GM12878 (cell line): Measurements from ENCODE around the gene TRAPPC12. TPM values are rescaled to one million over a fixed set of nuclear protein-coding genes. Genes with fewer than 3 reads are reported as not detected.

Experiments
- ATAC-seq: fragments of 200-7000 bp; cut with Tn5 transposase; 3 replicates; pipeline ENCODE4 v1.9.1; 2020; ENCODE audit warnings: mild to moderate bottlenecking, moderate library complexity
- BruUV-seq: library from RNA; stranded (reverse); fragments of 400-500 nt; replicated peaks from 2 replicates; lab custom pipeline; 2021; lab: Mats Ljungman, UMichigan
- CTCF ChIA-PET: fragments of 300-600 bp; sonication (Branson Sonifier 250); formaldehyde crosslinking; extraction: SDS; loops from one replicate; lab custom pipeline; 2021; ENCODE audit warnings: inconsistent platforms; lab: Yijun Ruan, JAX
- POLR2A ChIA-PET: fragments of 350-600 bp; formaldehyde crosslinking; extraction: SDS; loops from one replicate; lab custom pipeline; 2021; ENCODE audit warnings: inconsistent platforms; lab: Charles Lee
- RAD21 ChIA-PET: fragments of 300-600 bp; sonication (Branson Sonifier 250); formaldehyde crosslinking; loops from one replicate; lab custom pipeline; 2023; ENCODE audit warnings: antibody characterized with exemption; ENCODE audit not compliant: unreplicated experiment; lab: Charles Lee
- SMC1A ChIA-PET: fragments of 300-600 bp; sonication (Branson Sonifier 250); formaldehyde crosslinking; loops from one replicate; lab custom pipeline; 2023; ENCODE audit not compliant: unreplicated experiment, uncharacterized antibody; lab: Charles Lee
- DNase-seq: peaks from one replicate; pipeline ENCODE4 v3.0.0-alpha.2; 2011; ENCODE audit warnings: low read depth, low spot score
- FAIRE-seq: peaks from 3 replicates; lab custom pipeline; 2011; peaks lifted over from hg19 to GRCh38; lab: Jason Lieb, UNC
- H2AFZ ChIP-seq: 2 replicates; pipeline ENCODE4 v1.6.0; 2011; ENCODE audit warnings: low read depth, low read length, control low read depth; ENCODE audit not compliant: control insufficient read depth
- H3K27ac ChIP-seq: 2 replicates; pipeline ENCODE4 v1.5.1; 2011; ENCODE audit warnings: control low read depth; ENCODE audit not compliant: control insufficient read depth, insufficient read depth
- H3K27me3 ChIP-seq, 2 experiments: replicated peaks in 1 of 2; 2 replicates each; pipeline versions ENCODE4 v1.6.0 to v1.6.1; 2011; ENCODE audit warnings: low read length in 1 of 2; ENCODE audit not compliant: control insufficient read depth in 2 of 2, insufficient read depth in 2 of 2
- H3K36me3 ChIP-seq, 2 experiments: 2 replicates each; pipeline ENCODE4 v1.5.1; 2011; ENCODE audit warnings: low read length in 1 of 2; ENCODE audit not compliant: control insufficient read depth in 2 of 2, insufficient read depth in 2 of 2
- H3K4me1 ChIP-seq: 2 replicates; pipeline ENCODE4 v1.6.1; 2011; ENCODE audit warnings: mild to moderate bottlenecking, low read length, moderate library complexity, mixed read lengths; ENCODE audit not compliant: control insufficient read depth, insufficient read depth
- H3K4me2 ChIP-seq: 2 replicates; pipeline ENCODE4 v1.6.0; 2011; ENCODE audit warnings: control low read depth; ENCODE audit not compliant: control insufficient read depth, insufficient read depth
- H3K4me3 ChIP-seq: fragments of 200-600 bp; sonication (generic); 2 replicates; pipeline ENCODE4 v1.5.1; 2016
- H3K79me2 ChIP-seq: 2 replicates; pipeline ENCODE4 v1.6.0; 2011; ENCODE audit warnings: low read length; ENCODE audit not compliant: control insufficient read depth, insufficient read depth
- H3K9ac ChIP-seq: 2 replicates; pipeline ENCODE4 v1.8.0; 2011; ENCODE audit warnings: low read length, control low read depth, mixed read lengths; ENCODE audit not compliant: control insufficient read depth, insufficient read depth
- H3K9me3 ChIP-seq: replicated peaks from 3 replicates; pipeline ENCODE4 v1.5.1; 2011; ENCODE audit warnings: mild to moderate bottlenecking, low read length; ENCODE audit not compliant: control insufficient read depth, insufficient read depth
- H4K20me1 ChIP-seq: 2 replicates; pipeline ENCODE4 v1.6.0; 2011; ENCODE audit not compliant: control insufficient read depth, insufficient read depth
- KDM1A ChIP-seq: fragments of 200-600 bp; sonication (generic); IDR thresholded peaks from 2 replicates; pipeline ENCODE4 v1.6.1; 2016; ENCODE audit warnings: borderline replicate concordance
- MEF2B ChIP-seq: fragments of 450-650 bp; IDR thresholded peaks from 2 replicates; pipeline ENCODE4 v1.6.1; 2018; ENCODE audit warnings: mild to moderate bottlenecking, moderate library complexity; ENCODE audit not compliant: partially characterized antibody, poor library complexity, severe bottlenecking
- MTA2 ChIP-seq: fragments of 450-650 bp; IDR thresholded peaks from 2 replicates; pipeline ENCODE4 v1.6.1; 2016; ENCODE audit warnings: low read depth, mild to moderate bottlenecking, moderate library complexity
- ZNF24 ChIP-seq: fragments of 450-650 bp; IDR thresholded peaks from 2 replicates; pipeline ENCODE4 v1.6.1; 2017; ENCODE audit warnings: antibody characterized with exemption, mild to moderate bottlenecking
- WGBS: methylation state at CpG from one replicate; pipeline ENCODE4 v1.1.6; 2016; ENCODE audit warnings: low lambda C conversion rate; ENCODE audit not compliant: insufficient replicate concordance, insufficient coverage; ENCODE audit errors: missing lambda C conversion rate; 5-methylcytosine and 5-hydroxymethylcytosine counted together
- in situ Hi-C: fragments of 300-500 bp; cut with MboI; formaldehyde crosslinking; loops from 9 replicates; pipeline ENCODE4 v1.14.3; 2018; ENCODE audit warnings: mixed read lengths
- intact Hi-C: fragments of 100-400 bp; cut with micrococcal nuclease; formaldehyde crosslinking; loops from one replicate; pipeline ENCODE4 v1.14.2; 2022; ENCODE audit not compliant: unreplicated experiment
- polyA plus RNA-seq, 11 experiments: library from polyadenylated mRNA; depleted of rRNA in 4 of 11; unstranded in 6 of 11; stranded (reverse) in 5 of 11; fragments of >200 nt; fragmentation: Nextera tagmentation in 4 of 11; fragmentation: Illumina TruSeq in 1 of 11; extraction: Ambion mirVana in 4 of 11; extraction: Trizol in 1 of 11; gene quantifications; 1 replicate in 1 of 11; 2 replicates in 10 of 11; pipeline versions ENCODE4 v1.2.1 to v1.2.3, GENCODE V29; 2011 to 2016; ENCODE audit warnings: inconsistent platforms in 2 of 11, missing spikeins in 2 of 11, low read depth in 1 of 11
- total RNA-seq, 4 experiments: library from RNA; depleted of rRNA in 3 of 4; stranded (reverse); fragments of >200 nt in 3 of 4; fragmentation: Illumina TruSeq in 1 of 4; extraction: Trizol in 1 of 4; gene quantifications; 2 replicates each; pipeline versions ENCODE4 v1.2.1 to v1.2.3, GENCODE V29; 2013 to 2021
- TF ChIP-seq, protein P1 (sequence below): fragments of 450-650 bp; formaldehyde crosslinking; IDR thresholded peaks from 2 replicates; pipeline ENCODE4 v1.4.0; 2020; ENCODE audit warnings: mild to moderate bottlenecking, moderate library complexity

Gene TRAPPC12
- total and polyA plus RNA-seq, 10 of the 15 experiments (the other 5 are each of a cell fraction or from before 2014, with no cell fraction given), result 8.6 to 77.1 (median 37.4) TPM

- WGBS, result 91% methylated on average over 20 of the region's 22 CpGs
- Histone ChIP-seq H3K79me2 (no peaks in the 10 kb centered on the region), H3K27me3 (no peaks in the 10 kb centered on the region), H3K4me1 (no peaks in the 10 kb centered on the region), H3K4me2 (no peak overlapping the region), H3K4me3 (no peak overlapping the region), H3K9me3 (no peaks in the 10 kb centered on the region), H3K27ac (no peak overlapping the region), H3K36me3 (no peaks in the 10 kb centered on the region), H3K9ac (no peak overlapping the region), H4K20me1 (no peaks in the 10 kb centered on the region), H2AFZ (no peak overlapping the region)
- intact Hi-C loops, result no loop called here
- DNase-seq, result no peak
- POLR2A ChIA-PET, result no interaction called here
- in situ Hi-C loops, result no loop called here
- SMC1A ChIA-PET, result no interaction called here
- no peak for FAIRE-seq
- CTCF ChIA-PET, result no interaction called here
- RAD21 ChIA-PET, result no interaction called here
- TF ChIP-seq ZNF24 (no peak), KDM1A (no peak), MEF2B (no peak), MTA2 (no peak)
- TF ChIP-seq, protein P1, sequence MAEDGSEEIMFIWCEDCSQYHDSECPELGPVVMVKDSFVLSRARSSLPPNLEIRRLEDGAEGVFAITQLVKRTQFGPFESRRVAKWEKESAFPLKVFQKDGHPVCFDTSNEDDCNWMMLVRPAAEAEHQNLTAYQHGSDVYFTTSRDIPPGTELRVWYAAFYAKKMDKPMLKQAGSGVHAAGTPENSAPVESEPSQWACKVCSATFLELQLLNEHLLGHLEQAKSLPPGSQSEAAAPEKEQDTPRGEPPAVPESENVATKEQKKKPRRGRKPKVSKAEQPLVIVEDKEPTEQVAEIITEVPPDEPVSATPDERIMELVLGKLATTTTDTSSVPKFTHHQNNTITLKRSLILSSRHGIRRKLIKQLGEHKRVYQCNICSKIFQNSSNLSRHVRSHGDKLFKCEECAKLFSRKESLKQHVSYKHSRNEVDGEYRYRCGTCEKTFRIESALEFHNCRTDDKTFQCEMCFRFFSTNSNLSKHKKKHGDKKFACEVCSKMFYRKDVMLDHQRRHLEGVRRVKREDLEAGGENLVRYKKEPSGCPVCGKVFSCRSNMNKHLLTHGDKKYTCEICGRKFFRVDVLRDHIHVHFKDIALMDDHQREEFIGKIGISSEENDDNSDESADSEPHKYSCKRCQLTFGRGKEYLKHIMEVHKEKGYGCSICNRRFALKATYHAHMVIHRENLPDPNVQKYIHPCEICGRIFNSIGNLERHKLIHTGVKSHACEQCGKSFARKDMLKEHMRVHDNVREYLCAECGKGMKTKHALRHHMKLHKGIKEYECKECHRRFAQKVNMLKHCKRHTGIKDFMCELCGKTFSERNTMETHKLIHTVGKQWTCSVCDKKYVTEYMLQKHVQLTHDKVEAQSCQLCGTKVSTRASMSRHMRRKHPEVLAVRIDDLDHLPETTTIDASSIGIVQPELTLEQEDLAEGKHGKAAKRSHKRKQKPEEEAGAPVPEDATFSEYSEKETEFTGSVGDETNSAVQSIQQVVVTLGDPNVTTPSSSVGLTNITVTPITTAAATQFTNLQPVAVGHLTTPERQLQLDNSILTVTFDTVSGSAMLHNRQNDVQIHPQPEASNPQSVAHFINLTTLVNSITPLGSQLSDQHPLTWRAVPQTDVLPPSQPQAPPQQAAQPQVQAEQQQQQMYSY (CRISPR knock-in tag), result no peak
- TF ChIP-seq, all 136 proteins: peak for 0
- ATAC-seq, result no peak
- BruUV-seq, result no TSS peak
Observed at GRCh38 chr2:3526871-3527270, 147.4 kb downstream of the TRAPPC12 start.
